Loucy (cell line): ENCODE results near the gene ALDH1A1.

Source experiments
- H2AFZ ChIP-seq: fragments of 200-600 bp; sonication (generic); 2 replicates; pipeline ENCODE4 v1.6.0; 2016; ENCODE audit warnings: antibody characterized with exemption, mild to moderate bottlenecking, low read length, moderate library complexity
- H3F3A ChIP-seq: fragments of 200-600 bp; 2 replicates; pipeline ENCODE4 v1.6.0; 2016; ENCODE audit warnings: antibody characterized with exemption, low read depth, mild to moderate bottlenecking
- H3K27me3 ChIP-seq: fragments of 200-600 bp; sonication (generic); 2 replicates; pipeline ENCODE4 v1.6.1; 2014; ENCODE audit warnings: low read length, mild to moderate bottlenecking; ENCODE audit not compliant: insufficient read depth, poor library complexity, severe bottlenecking
- H3K36me3 ChIP-seq: fragments of 200-600 bp; sonication (generic); 2 replicates; pipeline ENCODE4 v1.6.1; 2016; ENCODE audit warnings: low read length; ENCODE audit not compliant: insufficient read depth
- H3K4me1 ChIP-seq: fragments of 200-600 bp; sonication (generic); 2 replicates; pipeline ENCODE4 v1.5.1; 2014; ENCODE audit warnings: low read length, mild to moderate bottlenecking; ENCODE audit not compliant: insufficient read depth, poor library complexity, severe bottlenecking
- H3K4me2 ChIP-seq: fragments of 200-600 bp; sonication (generic); 2 replicates; pipeline ENCODE4 v1.6.0; 2014; ENCODE audit warnings: antibody characterized with exemption, low read length, low read depth, mild to moderate bottlenecking; ENCODE audit not compliant: poor library complexity, severe bottlenecking
- H3K4me3 ChIP-seq: fragments of 200-600 bp; sonication (generic); 2 replicates; pipeline ENCODE4 v1.5.1; 2014; ENCODE audit warnings: low read length, mild to moderate bottlenecking, mixed read lengths; ENCODE audit not compliant: poor library complexity, severe bottlenecking
- H3K79me2 ChIP-seq: fragments of 200-600 bp; sonication (generic); 2 replicates; pipeline ENCODE4 v1.6.1; 2014; ENCODE audit warnings: low read length; ENCODE audit not compliant: insufficient read depth
- H3K9ac ChIP-seq: fragments of 200-600 bp; sonication (generic); 2 replicates; pipeline ENCODE4 v1.6.0; 2014; ENCODE audit warnings: mild to moderate bottlenecking, low read depth, low read length, moderate library complexity; ENCODE audit not compliant: poor library complexity, severe bottlenecking
- H3K9me2 ChIP-seq: fragments of 200-600 bp; sonication (generic); replicated peaks from 2 replicates; pipeline ENCODE4 v1.6.1; 2016; ENCODE audit warnings: low read depth, low read length, mixed read lengths
- H3K9me3 ChIP-seq: fragments of 200-600 bp; sonication (generic); 2 replicates; pipeline ENCODE4 v1.6.1; 2014; ENCODE audit warnings: mild to moderate bottlenecking, antibody characterized with exemption, low read length, low read depth; ENCODE audit not compliant: insufficient read depth
- H4K20me1 ChIP-seq: fragments of 200-600 bp; sonication (generic); 2 replicates; pipeline ENCODE4 v1.6.0; 2014; ENCODE audit warnings: antibody characterized with exemption, low read length, mild to moderate bottlenecking; ENCODE audit not compliant: insufficient read depth, poor library complexity, severe bottlenecking
- EZH2phosphoT487 ChIP-seq: fragments of 200-600 bp; IDR thresholded peaks from 2 replicates; pipeline ENCODE4 v1.6.1; 2018; ENCODE audit warnings: antibody characterized with exemption, mild to moderate bottlenecking, moderate library complexity, borderline replicate concordance
- TF ChIP-seq, protein P1 (sequence below): fragments of 200-600 bp; sonication (generic); conservative IDR thresholded peaks from 2 replicates; pipeline ENCODE4 v1.5.1; 2014; ENCODE audit warnings: mild to moderate bottlenecking, antibody characterized with exemption, low read length

Gene ALDH1A1

DNA sequence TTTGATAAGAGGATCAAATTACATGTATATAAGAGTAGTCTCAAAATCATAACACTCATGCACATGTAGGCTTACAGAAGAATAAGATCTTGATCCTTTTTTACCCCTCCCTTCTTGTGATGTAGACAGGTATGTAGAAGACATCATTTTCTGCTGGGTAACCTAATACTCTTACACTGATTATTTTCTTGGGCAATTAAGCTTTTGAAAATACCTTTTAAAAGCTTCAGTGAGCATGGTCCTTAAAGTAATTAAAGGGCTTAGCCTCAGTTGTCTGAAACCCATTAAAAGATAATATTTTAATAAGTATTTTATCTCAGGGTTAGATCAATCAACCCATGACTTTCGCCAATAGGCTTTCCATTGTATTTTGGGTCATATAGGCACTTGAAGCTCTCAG is 50.6 kb downstream of the ALDH1A1 start:
- Histone ChIP-seq H3K4me1 (no peaks in the 10 kb centered on the region), H3K4me3 (no peak overlapping the region), H4K20me1 (no peaks in the 10 kb centered on the region), H3K9me2 (no peaks in the 10 kb centered on the region), H3F3A (no peaks in the 10 kb centered on the region), H3K36me3 (no peaks in the 10 kb centered on the region), H3K79me2 (no peaks in the 10 kb centered on the region), H2AFZ (no peak overlapping the region), H3K27me3 (no peaks in the 10 kb centered on the region), H3K9ac (no peak overlapping the region), H3K4me2 (no peak overlapping the region), H3K9me3 (no peaks in the 10 kb centered on the region)
- no peak for TF ChIP-seq EZH2phosphoT487
- TF ChIP-seq, protein P1, sequence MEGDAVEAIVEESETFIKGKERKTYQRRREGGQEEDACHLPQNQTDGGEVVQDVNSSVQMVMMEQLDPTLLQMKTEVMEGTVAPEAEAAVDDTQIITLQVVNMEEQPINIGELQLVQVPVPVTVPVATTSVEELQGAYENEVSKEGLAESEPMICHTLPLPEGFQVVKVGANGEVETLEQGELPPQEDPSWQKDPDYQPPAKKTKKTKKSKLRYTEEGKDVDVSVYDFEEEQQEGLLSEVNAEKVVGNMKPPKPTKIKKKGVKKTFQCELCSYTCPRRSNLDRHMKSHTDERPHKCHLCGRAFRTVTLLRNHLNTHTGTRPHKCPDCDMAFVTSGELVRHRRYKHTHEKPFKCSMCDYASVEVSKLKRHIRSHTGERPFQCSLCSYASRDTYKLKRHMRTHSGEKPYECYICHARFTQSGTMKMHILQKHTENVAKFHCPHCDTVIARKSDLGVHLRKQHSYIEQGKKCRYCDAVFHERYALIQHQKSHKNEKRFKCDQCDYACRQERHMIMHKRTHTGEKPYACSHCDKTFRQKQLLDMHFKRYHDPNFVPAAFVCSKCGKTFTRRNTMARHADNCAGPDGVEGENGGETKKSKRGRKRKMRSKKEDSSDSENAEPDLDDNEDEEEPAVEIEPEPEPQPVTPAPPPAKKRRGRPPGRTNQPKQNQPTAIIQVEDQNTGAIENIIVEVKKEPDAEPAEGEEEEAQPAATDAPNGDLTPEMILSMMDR, result no peak

DNA sequence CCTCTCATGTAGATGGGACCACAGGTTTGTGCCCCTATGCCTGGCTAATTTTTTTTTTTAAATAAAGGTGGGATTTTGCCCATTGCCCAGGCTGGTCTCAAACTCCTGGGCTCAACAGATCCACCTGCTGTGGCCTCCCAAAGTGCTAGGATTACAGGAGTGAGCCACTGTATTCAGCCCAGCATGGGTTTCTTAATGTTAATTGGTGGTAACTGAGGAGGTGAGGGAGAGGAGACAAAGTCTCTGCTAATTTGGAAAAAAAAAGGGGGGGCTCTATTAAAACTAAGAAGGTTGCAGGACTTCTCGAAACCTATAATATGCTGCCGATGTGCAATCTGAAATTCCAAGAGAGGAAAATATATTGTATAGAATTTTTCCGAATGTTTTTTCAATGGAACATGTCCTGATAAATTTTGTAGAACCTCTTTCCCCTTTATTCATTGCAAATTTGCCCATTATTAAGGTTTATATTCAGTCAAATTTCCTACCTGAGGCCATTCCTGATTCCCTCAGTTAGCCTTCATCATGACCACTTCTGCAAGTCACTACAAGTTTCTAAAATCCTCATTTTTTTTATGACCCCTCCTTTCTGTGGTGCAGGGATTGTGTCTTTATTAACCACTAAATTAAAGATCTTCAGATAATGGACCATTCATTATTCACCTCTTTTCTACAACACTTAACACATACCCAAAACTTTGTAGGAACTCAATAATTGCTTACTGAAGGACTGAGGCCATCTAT is 52.9 kb downstream of the ALDH1A1 start:
- Histone ChIP-seq H3K79me2 (no peaks in the 10 kb centered on the region), H3K9me2 (no peaks in the 10 kb centered on the region), H3K9me3 (no peaks in the 10 kb centered on the region), H3K4me2 (no peak overlapping the region), H2AFZ (no peak overlapping the region), H4K20me1 (no peaks in the 10 kb centered on the region), H3F3A (no peaks in the 10 kb centered on the region), H3K4me3 (no peak overlapping the region), H3K27me3 (no peaks in the 10 kb centered on the region), H3K4me1 (no peaks in the 10 kb centered on the region), H3K9ac (no peak overlapping the region), H3K36me3 (no peaks in the 10 kb centered on the region)
- TF ChIP-seq, protein P1, result no peak
- TF ChIP-seq EZH2phosphoT487, result no peak

DNA sequence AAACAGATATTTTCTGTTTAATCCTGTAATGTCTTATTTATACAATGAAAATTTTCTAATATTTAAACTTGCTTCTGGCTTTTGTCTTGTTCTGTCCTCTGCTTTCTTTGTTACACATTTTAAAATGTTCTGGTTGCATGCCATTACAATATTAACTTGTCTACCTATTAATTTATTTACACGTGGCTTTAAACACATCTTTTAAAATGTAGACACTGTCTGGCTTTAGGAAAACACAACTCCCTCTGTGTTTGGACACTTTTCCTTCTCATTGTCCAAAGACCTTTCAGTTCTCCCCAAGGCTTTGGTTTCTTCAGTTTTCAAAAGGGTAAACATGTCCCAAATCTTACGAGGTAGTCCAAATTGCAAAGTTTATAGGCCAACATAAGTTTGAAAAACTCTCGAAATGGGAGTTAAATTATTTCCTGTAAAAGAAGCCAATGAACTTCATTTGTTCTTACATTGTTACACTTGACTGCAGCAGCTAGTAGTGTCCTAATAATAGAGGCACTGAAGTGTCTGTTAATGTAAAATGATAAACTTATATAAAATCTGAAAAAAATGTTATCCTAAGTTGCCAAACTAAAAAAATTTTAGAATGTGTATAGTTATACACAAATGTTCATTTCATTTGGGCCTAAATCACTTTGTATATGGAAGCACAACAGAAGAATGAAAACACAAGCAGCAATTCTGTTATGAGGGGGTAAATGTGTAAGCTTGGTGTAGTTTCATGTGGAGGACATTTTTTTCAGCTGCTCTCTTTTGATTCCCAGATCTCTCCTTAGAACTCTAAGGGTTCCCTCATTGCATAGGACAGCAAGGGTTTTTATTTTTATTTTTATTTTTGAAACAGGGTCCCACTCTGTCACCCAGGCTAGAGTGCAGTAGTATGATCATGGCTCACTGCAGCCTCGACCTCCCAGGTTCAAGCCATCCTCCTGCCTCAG is 53.8 kb downstream of the ALDH1A1 start:
- Histone ChIP-seq H2AFZ (no peak overlapping the region; the same call in 1 of the 2 replicates), H3K9me2 (no peaks in the 10 kb centered on the region), H3K27me3 (no peaks in the 10 kb centered on the region), H3K36me3 (no peaks in the 10 kb centered on the region), H3F3A (no peaks in the 10 kb centered on the region), H4K20me1 (no peaks in the 10 kb centered on the region), H3K4me2 (no peak overlapping the region), H3K4me3 (no peak overlapping the region), H3K4me1 (no peaks in the 10 kb centered on the region), H3K9me3 (no peaks in the 10 kb centered on the region), H3K9ac (no peak overlapping the region), H3K79me2 (no peaks in the 10 kb centered on the region)
- no peak for TF ChIP-seq EZH2phosphoT487
- TF ChIP-seq, protein P1, result no peak
